ENCODE measurements around the gene CCDC6.

DNA sequence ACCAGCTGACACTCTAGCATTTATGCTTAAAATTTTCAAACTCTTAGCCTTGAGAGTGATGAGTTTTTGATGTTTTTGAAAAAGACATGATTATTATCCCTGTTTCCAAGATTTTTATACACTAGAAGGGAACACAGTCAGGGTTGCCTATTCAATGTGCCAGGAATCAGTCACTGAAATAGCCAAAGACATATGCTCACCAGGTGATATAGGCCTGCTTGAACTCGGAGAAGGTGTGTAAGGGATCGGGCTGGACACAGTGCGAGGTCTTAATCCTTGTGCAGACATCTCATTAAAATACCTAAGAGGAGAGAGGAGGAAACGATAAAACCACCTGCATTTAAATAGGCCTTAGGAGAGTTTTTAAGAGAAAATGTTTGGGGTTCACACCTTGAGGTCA lies 102.1 kb downstream of the CCDC6 start:
- TF ChIP-seq RBM15 (IDR thresholded peaks at IDR 0.05; ENCODE audit: insufficient read depth, low read length): no peak
- no peak for TF ChIP-seq RAD21 (CRISPR knock-in tag; conservative IDR thresholded peaks at IDR 0.05 in 1 of 2, IDR thresholded peaks at IDR 0.05 in 1 of 2)
- TF ChIP-seq, protein P1, sequence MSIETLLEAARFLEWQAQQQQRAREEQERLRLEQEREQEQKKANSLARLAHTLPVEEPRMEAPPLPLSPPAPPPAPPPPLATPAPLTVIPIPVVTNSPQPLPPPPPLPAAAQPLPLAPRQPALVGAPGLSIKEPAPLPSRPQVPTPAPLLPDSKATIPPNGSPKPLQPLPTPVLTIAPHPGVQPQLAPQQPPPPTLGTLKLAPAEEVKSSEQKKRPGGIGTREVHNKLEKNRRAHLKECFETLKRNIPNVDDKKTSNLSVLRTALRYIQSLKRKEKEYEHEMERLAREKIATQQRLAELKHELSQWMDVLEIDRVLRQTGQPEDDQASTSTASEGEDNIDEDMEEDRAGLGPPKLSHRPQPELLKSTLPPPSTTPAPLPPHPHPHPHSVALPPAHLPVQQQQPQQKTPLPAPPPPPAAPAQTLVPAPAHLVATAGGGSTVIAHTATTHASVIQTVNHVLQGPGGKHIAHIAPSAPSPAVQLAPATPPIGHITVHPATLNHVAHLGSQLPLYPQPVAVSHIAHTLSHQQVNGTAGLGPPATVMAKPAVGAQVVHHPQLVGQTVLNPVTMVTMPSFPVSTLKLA (conservative IDR thresholded peaks at IDR 0.05): no peak
- no peak for TF ChIP-seq ZNF311 (CRISPR knock-in tag; IDR thresholded peaks at IDR 0.05)
- no peak for TF ChIP-seq MBD2 (IDR thresholded peaks at IDR 0.05; ENCODE audit: borderline replicate concordance, low read depth)
- TF ChIP-seq ADNP (tag; IDR thresholded peaks at IDR 0.05): no peak
- TF ChIP-seq GATAD2B (IDR thresholded peaks at IDR 0.05; ENCODE audit: borderline replicate concordance): no peak
- no peak for TF ChIP-seq POLR2A (conservative IDR thresholded peaks at IDR 0.05)
- no peak for TF ChIP-seq U2AF2 (optimal IDR thresholded peaks at IDR 0.05; ENCODE audit: low read depth, low read length)
- no peak for TF ChIP-seq ZNF253 (CRISPR knock-in tag; conservative IDR thresholded peaks at IDR 0.05)
- TF ChIP-seq, protein P2, sequence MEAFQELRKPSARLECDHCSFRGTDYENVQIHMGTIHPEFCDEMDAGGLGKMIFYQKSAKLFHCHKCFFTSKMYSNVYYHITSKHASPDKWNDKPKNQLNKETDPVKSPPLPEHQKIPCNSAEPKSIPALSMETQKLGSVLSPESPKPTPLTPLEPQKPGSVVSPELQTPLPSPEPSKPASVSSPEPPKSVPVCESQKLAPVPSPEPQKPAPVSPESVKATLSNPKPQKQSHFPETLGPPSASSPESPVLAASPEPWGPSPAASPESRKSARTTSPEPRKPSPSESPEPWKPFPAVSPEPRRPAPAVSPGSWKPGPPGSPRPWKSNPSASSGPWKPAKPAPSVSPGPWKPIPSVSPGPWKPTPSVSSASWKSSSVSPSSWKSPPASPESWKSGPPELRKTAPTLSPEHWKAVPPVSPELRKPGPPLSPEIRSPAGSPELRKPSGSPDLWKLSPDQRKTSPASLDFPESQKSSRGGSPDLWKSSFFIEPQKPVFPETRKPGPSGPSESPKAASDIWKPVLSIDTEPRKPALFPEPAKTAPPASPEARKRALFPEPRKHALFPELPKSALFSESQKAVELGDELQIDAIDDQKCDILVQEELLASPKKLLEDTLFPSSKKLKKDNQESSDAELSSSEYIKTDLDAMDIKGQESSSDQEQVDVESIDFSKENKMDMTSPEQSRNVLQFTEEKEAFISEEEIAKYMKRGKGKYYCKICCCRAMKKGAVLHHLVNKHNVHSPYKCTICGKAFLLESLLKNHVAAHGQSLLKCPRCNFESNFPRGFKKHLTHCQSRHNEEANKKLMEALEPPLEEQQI (IDR thresholded peaks at IDR 0.05): no peak
- TF ChIP-seq ZNF785 (CRISPR knock-in tag; IDR thresholded peaks at IDR 0.05): no peak
- no peak for TF ChIP-seq CUX1 (CRISPR knock-in tag; IDR thresholded peaks at IDR 0.05)
